ENCODE data around the gene KCNQ5. TPM values are rescaled to one million over a fixed set of nuclear protein-coding genes. Genes with fewer than 3 reads are reported as not detected.

Gene KCNQ5
- total RNA-seq, 3 donors from 2014 or later (not counting 1 experiment from before 2014, with no cell fraction given): 8.2 to 9.7 (median 8.7) TPM

- Mint-ChIP-seq H3K27ac (peak overlapping the region; percentile 43 to 81), H3K4me1 (peaks cover 43 to 59% of the 10 kb centered on the region in 2 donors), H3K36me3 (no peaks in the 10 kb centered on the region), H3K27me3 (ENCODE audit: low read depth in 2 of 2) (no peaks in the 10 kb centered on the region), H3K4me3 (peak overlapping the region; percentile 91), H3K9me3 (no peaks in the 10 kb centered on the region)
- ATAC-seq (peak; percentile 49 to 59 (median 49)), DNase-seq (peak; percentile 49 to 76)
- under 1% methylated on average over 89 of the region's 89 CpGs for WGBS (ENCODE audit: insufficient coverage)
- Histone ChIP-seq H3K27ac (ENCODE audit: low read length) (peak overlapping the region; percentile 28), H3K4me1 (ENCODE audit: control insufficient read depth, insufficient read depth, low read length) (peaks cover 35% of the 10 kb centered on the region), H3K27me3 (ENCODE audit: control insufficient read depth, insufficient read depth, low read length) (no peaks in the 10 kb centered on the region), H3K4me3 (ENCODE audit: low read length) (peak overlapping the region; percentile 78), H3K9me3 (ENCODE audit: control insufficient read depth, insufficient read depth, low read length) (no peaks in the 10 kb centered on the region), H3K36me3 (ENCODE audit: control insufficient read depth, insufficient read depth, low read length) (no peaks in the 10 kb centered on the region)
- peak; percentile 38 for TF ChIP-seq CTCF (IDR thresholded peaks at IDR 0.05)
- intact Hi-C loops (cut with micrococcal nuclease): no loop called here
Observed at GRCh38 chr6:72622094-72622940, 453 bp downstream of the KCNQ5 start.

GRCh38 chr6:72623808-72624207, 1.9 kb downstream of the KCNQ5 start:
- Histone ChIP-seq H3K27me3 (ENCODE audit: control insufficient read depth, insufficient read depth, low read length) (no peaks in the 10 kb centered on the region), H3K4me3 (ENCODE audit: low read length) (no peak overlapping the region), H3K9me3 (ENCODE audit: control insufficient read depth, insufficient read depth, low read length) (no peaks in the 10 kb centered on the region), H3K27ac (ENCODE audit: low read length) (no peak overlapping the region), H3K36me3 (ENCODE audit: control insufficient read depth, insufficient read depth, low read length) (no peaks in the 10 kb centered on the region), H3K4me1 (ENCODE audit: control insufficient read depth, insufficient read depth, low read length) (peaks cover 35% of the 10 kb centered on the region)
- Mint-ChIP-seq H3K9me3 (no peaks in the 10 kb centered on the region), H3K36me3 (no peaks in the 10 kb centered on the region), H3K4me1 (peaks cover 43 to 53% of the 10 kb centered on the region in 2 donors), H3K27ac (peak overlapping the region in 1 of 2 donors; percentile 43), H3K27me3 (ENCODE audit: low read depth in 2 of 2) (no peaks in the 10 kb centered on the region), H3K4me3 (peak overlapping the region; percentile 91)
- intact Hi-C loops (cut with micrococcal nuclease): no loop called here
- 44% methylated on average over 2 of the region's 5 CpGs for WGBS (ENCODE audit: insufficient coverage)
- ATAC-seq (no peak), DNase-seq (no peak)
- no peak for TF ChIP-seq CTCF (IDR thresholded peaks at IDR 0.05)

GRCh38 chr6:72624557-72625160, 2.8 kb downstream of the KCNQ5 start:
- no peaks in the 10 kb centered on the region for H3K27me3 ChIP-seq (ENCODE audit: control insufficient read depth, insufficient read depth, low read length)
- peaks cover 42 to 52% of the 10 kb centered on the region in 2 donors for H3K4me1 Mint-ChIP-seq
- no peaks in the 10 kb centered on the region for H3K9me3 ChIP-seq (ENCODE audit: control insufficient read depth, insufficient read depth, low read length)
- 100% methylated on average over 1 of the region's 3 CpGs for WGBS (ENCODE audit: insufficient coverage)
- peak overlapping the region in 1 of 2 donors; percentile 20 for H3K27ac Mint-ChIP-seq
- H3K4me1 ChIP-seq (ENCODE audit: control insufficient read depth, insufficient read depth, low read length): peaks cover 32% of the 10 kb centered on the region
- peak in 1 of 2 donors; percentile 47 for DNase-seq
- no peaks in the 10 kb centered on the region for H3K36me3 Mint-ChIP-seq
- H3K4me3 Mint-ChIP-seq: peak overlapping the region; percentile 67
- no peak overlapping the region for H3K4me3 ChIP-seq (ENCODE audit: low read length)
- no peaks in the 10 kb centered on the region for H3K36me3 ChIP-seq (ENCODE audit: control insufficient read depth, insufficient read depth, low read length)
- H3K9me3 Mint-ChIP-seq: no peaks in the 10 kb centered on the region
- H3K27ac ChIP-seq (ENCODE audit: low read length): no peak overlapping the region
- TF ChIP-seq CTCF (IDR thresholded peaks at IDR 0.05): peak; percentile 80
- intact Hi-C loops (cut with micrococcal nuclease): no loop called here
- no peak for ATAC-seq
- no peaks in the 10 kb centered on the region for H3K27me3 Mint-ChIP-seq (ENCODE audit: low read depth in 2 of 2)
